CD4-positive, alpha-beta T cell treated with Interleukin-12 subunit alpha and Interleukin-12 subunit beta, for 1 hour (primary cell): ENCODE measurements around the gene FBXO31.

Experiments
- DNase-seq: peaks from one replicate; pipeline ENCODE4 v3.0.0-alpha.2; 2020

The FBXO31 gene

GRCh38 chr16:87361916-87362619, 21.5 kb downstream of the FBXO31 start:
- DNase-seq, result no peak

- no peak for DNase-seq
Observed at GRCh38 chr16:87360862-87361610, 22.5 kb downstream of the FBXO31 start.

- DNase-seq, result no peak
Observed at GRCh38 chr16:87359121-87359520, 24.5 kb downstream of the FBXO31 start.

- no peak for DNase-seq
Observed at GRCh38 chr16:87358696-87359095, 24.9 kb downstream of the FBXO31 start.

- no peak for DNase-seq
Observed at GRCh38 chr16:87358250-87358649, 25.3 kb downstream of the FBXO31 start.

- DNase-seq, result no peak
Observed at GRCh38 chr16:87356491-87356853, 27.1 kb downstream of the FBXO31 start.

GRCh38 chr16:87353613-87354012, 30.0 kb downstream of the FBXO31 start:
- no peak for DNase-seq

GRCh38 chr16:87352818-87353217, 30.8 kb downstream of the FBXO31 start:
- no peak for DNase-seq

GRCh38 chr16:87351320-87351698, 32.3 kb downstream of the FBXO31 start:
- no peak for DNase-seq

GRCh38 chr16:87350681-87351319, 32.8 kb downstream of the FBXO31 start:
- DNase-seq, result no peak

GRCh38 chr16:87350031-87350430, 33.5 kb downstream of the FBXO31 start:
- DNase-seq, result no peak

- no peak for DNase-seq
Observed at GRCh38 chr16:87348616-87349157, 34.9 kb downstream of the FBXO31 start.

- DNase-seq, result no peak
Observed at GRCh38 chr16:87347932-87348615, 35.5 kb downstream of the FBXO31 start.

- no peak for DNase-seq
Observed at GRCh38 chr16:87346517-87347060, 37.0 kb downstream of the FBXO31 start.

GRCh38 chr16:87345726-87346424, 37.7 kb downstream of the FBXO31 start:
- no peak for DNase-seq

GRCh38 chr16:87344931-87345631, 38.5 kb downstream of the FBXO31 start:
- peak; percentile 64 for DNase-seq

- DNase-seq, result no peak
Observed at GRCh38 chr16:87344165-87344930, 39.2 kb downstream of the FBXO31 start.

- no peak for DNase-seq
Observed at GRCh38 chr16:87343753-87344050, 39.9 kb downstream of the FBXO31 start.

- no peak for DNase-seq
Observed at GRCh38 chr16:87342978-87343752, 40.4 kb downstream of the FBXO31 start.

- DNase-seq, result no peak
Observed at GRCh38 chr16:87342504-87342903, 41.1 kb downstream of the FBXO31 start.
